Naive B cell (primary cell): ENCODE results near the gene FOXC2. TPM values are rescaled to one million over a fixed set of nuclear protein-coding genes. Genes with fewer than 3 reads are reported as not detected.

Experiments used
- ATAC-seq, 2 donors: fragments of 150-1000 bp; cut with Tn5 transposase; 2 replicates each; pipeline ENCODE4 v1.10.0; 2021; ENCODE audit warnings: low read depth in 2 of 2, mild to moderate bottlenecking in 2 of 2, moderate library complexity in 2 of 2
- DNase-seq: peaks from one replicate; pipeline ENCODE4 v3.0.0; 2022
- H3K27ac Mint-ChIP-seq, 6 donors: one replicate each; pipeline ENCODE4 v1.8.0; 2020 to 2022; ENCODE audit warnings: mild to moderate bottlenecking in 6 of 6, mixed read lengths in 6 of 6, moderate library complexity in 5 of 6, inconsistent platforms in 2 of 6
- H3K27me3 Mint-ChIP-seq, 3 donors: one replicate each; pipeline ENCODE4 v1.8.0; 2021 to 2022; ENCODE audit warnings: mixed read lengths in 3 of 3, mild to moderate bottlenecking in 1 of 3
- H3K36me3 Mint-ChIP-seq, 2 donors: one replicate each; pipeline ENCODE4 v1.8.0; 2020 to 2022; ENCODE audit warnings: mixed read lengths in 2 of 2, inconsistent platforms in 1 of 2, mild to moderate bottlenecking in 1 of 2
- H3K4me1 Mint-ChIP-seq, 3 donors: one replicate each; pipeline ENCODE4 v1.8.0; 2020 to 2022; ENCODE audit warnings: mixed read lengths in 3 of 3, inconsistent platforms in 1 of 3, mild to moderate bottlenecking in 1 of 3, moderate library complexity in 1 of 3
- H3K4me3 Mint-ChIP-seq, 8 donors: one replicate each; pipeline ENCODE4 v1.8.0; 2020 to 2022; ENCODE audit warnings: mild to moderate bottlenecking in 8 of 8, mixed read lengths in 8 of 8, moderate library complexity in 8 of 8, inconsistent platforms in 2 of 8
- H3K9me3 Mint-ChIP-seq, 7 donors: one replicate each; pipeline ENCODE4 v1.8.0; 2020 to 2022; ENCODE audit warnings: mixed read lengths in 7 of 7, mild to moderate bottlenecking in 5 of 7, inconsistent platforms in 2 of 7, moderate library complexity in 1 of 7
- polyA plus RNA-seq, 6 donors: library from polyadenylated mRNA; unstranded; fragments of 300-500 nt; fragmentation: Illumina TruSeq; gene quantifications; one replicate each; pipeline ENCODE4 v1.2.3, GENCODE V29; 2021; ENCODE audit warnings: low read depth in 6 of 6

Gene FOXC2
- polyA plus RNA-seq, 6 donors from 2014 or later: not detected

- DNase-seq: no peak
- Mint-ChIP-seq H3K27me3 (peaks cover 12 to 19% (median 14%) of the 10 kb centered on the region in 3 donors), H3K9me3 (no peaks in the 10 kb centered on the region), H3K4me1 (no peaks in the 10 kb centered on the region), H3K36me3 (no peaks in the 10 kb centered on the region), H3K4me3 (no peak overlapping the region), H3K27ac (no peak overlapping the region)
- no peak for ATAC-seq
Measured at GRCh38 chr16:86614699-86615098, 48.1 kb downstream of the FOXC2 start.

- Mint-ChIP-seq H3K4me3 (no peak overlapping the region), H3K27ac (no peak overlapping the region), H3K36me3 (no peaks in the 10 kb centered on the region), H3K4me1 (no peaks in the 10 kb centered on the region), H3K27me3 (peaks cover 9 to 18% (median 13%) of the 10 kb centered on the region in 3 donors), H3K9me3 (peaks cover 0 to 1% (median 0%) of the 10 kb centered on the region in 7 donors)
- DNase-seq (no peak), ATAC-seq (no peak)
Measured at GRCh38 chr16:86616906-86617305, 50.3 kb downstream of the FOXC2 start.

- Mint-ChIP-seq H3K27ac (peak overlapping the region in 1 of 6 donors; percentile 54), H3K4me3 (peak overlapping the region in 1 of 8 donors; percentile 3), H3K36me3 (peaks cover 0 to 7% of the 10 kb centered on the region in 2 donors), H3K27me3 (peaks cover 13 to 25% (median 24%) of the 10 kb centered on the region in 3 donors), H3K9me3 (peaks cover 0 to 1% (median 0%) of the 10 kb centered on the region in 7 donors), H3K4me1 (no peaks in the 10 kb centered on the region)
- no peak for ATAC-seq
- DNase-seq: no peak
Measured at GRCh38 chr16:86618431-86619238, 52.0 kb downstream of the FOXC2 start.

Other genes with a start within 250 kb of the FOXC2 start
- not detected for gene FOXF1, start 56.3 kb upstream of the FOXC2 start, polyA plus RNA-seq
- 10 to 100 TPM in 5 of 6 donors, 1 to 10 TPM in 1; 5.6 to 18.6 (median 16.6) TPM for gene MTHFSD, start 11.6 kb upstream of the FOXC2 start, polyA plus RNA-seq
- gene FOXL1, start 11.7 kb downstream of the FOXC2 start, polyA plus RNA-seq: not detected